ENCODE measurements around the gene IL21R.

IL21R gene

GRCh38 chr16:27460663-27461482 is 58.9 kb downstream of the IL21R start:
- H3K27ac ChIP-seq = no peak overlapping the region
- DNase-seq (ENCODE audit: low read depth, low spot score) = no peak

GRCh38 chr16:27461483-27462171 is 59.7 kb downstream of the IL21R start:
- DNase-seq (ENCODE audit: low read depth, low spot score) = no peak
- no peak overlapping the region for H3K27ac ChIP-seq

- H3K27ac ChIP-seq = no peak overlapping the region
- DNase-seq (ENCODE audit: low read depth, low spot score) = no peak
Observed at GRCh38 chr16:27462200-27462845, 60.3 kb downstream of the IL21R start.

- DNase-seq (ENCODE audit: low read depth, low spot score) = no peak
- H3K27ac ChIP-seq = no peak overlapping the region
Observed at GRCh38 chr16:27462846-27463682, 61.1 kb downstream of the IL21R start.

GRCh38 chr16:27463741-27464591 is 62.0 kb downstream of the IL21R start:
- no peak for DNase-seq (ENCODE audit: low read depth, low spot score)
- no peak overlapping the region for H3K27ac ChIP-seq

GRCh38 chr16:27464626-27465482 is 62.9 kb downstream of the IL21R start:
- H3K27ac ChIP-seq = no peak overlapping the region
- DNase-seq (ENCODE audit: low read depth, low spot score) = no peak

GRCh38 chr16:27465483-27465879 is 63.5 kb downstream of the IL21R start:
- no peak for DNase-seq (ENCODE audit: low read depth, low spot score)
- H3K27ac ChIP-seq = no peak overlapping the region

GRCh38 chr16:27468941-27469531 is 67.1 kb downstream of the IL21R start:
- H3K27ac ChIP-seq = no peak overlapping the region
- DNase-seq (ENCODE audit: low read depth, low spot score) = no peak

GRCh38 chr16:27470567-27471431 is 68.8 kb downstream of the IL21R start:
- H3K27ac ChIP-seq = no peak overlapping the region
- DNase-seq (ENCODE audit: low read depth, low spot score) = no peak

GRCh38 chr16:27471661-27472060 is 69.7 kb downstream of the IL21R start:
- DNase-seq (ENCODE audit: low read depth, low spot score) = no peak
- H3K27ac ChIP-seq = no peak overlapping the region

- no peak for DNase-seq (ENCODE audit: low read depth, low spot score)
- H3K27ac ChIP-seq = no peak overlapping the region
Observed at GRCh38 chr16:27472091-27473020, 70.4 kb downstream of the IL21R start.

GRCh38 chr16:27473101-27473900 is 71.3 kb downstream of the IL21R start:
- H3K27ac ChIP-seq = no peak overlapping the region
- DNase-seq (ENCODE audit: low read depth, low spot score) = no peak

- no peak overlapping the region for H3K27ac ChIP-seq
- no peak for DNase-seq (ENCODE audit: low read depth, low spot score)
Observed at GRCh38 chr16:27474041-27474440, 72.1 kb downstream of the IL21R start.

- DNase-seq (ENCODE audit: low read depth, low spot score) = no peak
- no peak overlapping the region for H3K27ac ChIP-seq
Observed at GRCh38 chr16:27474921-27475320, 72.9 kb downstream of the IL21R start.

- H3K27ac ChIP-seq = peak overlapping the region; percentile 26
- no peak for DNase-seq (ENCODE audit: low read depth, low spot score)
Observed at GRCh38 chr16:27475561-27475960, 73.6 kb downstream of the IL21R start.
